Measurements from ENCODE around the gene GSN.

DNA sequence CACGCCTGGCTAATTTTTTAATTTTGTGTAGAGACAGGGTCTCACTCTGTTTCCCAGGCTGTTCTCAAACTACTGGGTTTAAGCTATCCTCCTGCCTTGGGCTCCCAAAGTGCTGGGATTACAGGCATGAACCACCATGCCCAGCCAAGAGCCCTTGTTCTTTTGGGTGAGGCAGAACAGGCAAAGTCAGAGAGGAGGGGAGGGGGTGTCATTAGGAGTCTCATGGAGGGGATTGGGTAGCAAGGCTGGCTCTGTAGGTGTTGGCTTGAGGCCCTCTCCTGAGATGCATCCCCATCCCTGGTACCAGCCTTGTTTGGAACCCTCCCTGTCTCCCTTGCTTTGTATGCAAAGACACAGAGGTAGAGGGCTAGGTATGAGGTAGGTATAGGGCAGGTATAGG, 24.1 kb downstream of the GSN start:
- TF ChIP-seq GABPA (IDR thresholded peaks at IDR 0.05 in 1 of 2, conservative IDR thresholded peaks at IDR 0.05 in 1 of 2) (no peak), RXRA (IDR thresholded peaks at IDR 0.05) (no peak), FOXA1 (IDR thresholded peaks at IDR 0.05) (no peak), ZBTB33 (IDR thresholded peaks at IDR 0.05) (no peak), TAF1 (conservative IDR thresholded peaks at IDR 0.05) (no peak), EGR1 (IDR thresholded peaks at IDR 0.05; ENCODE audit: low read depth in 2 of 2) (no peak), SP1 (IDR thresholded peaks at IDR 0.05) (no peak)
- TF ChIP-seq, protein P1, sequence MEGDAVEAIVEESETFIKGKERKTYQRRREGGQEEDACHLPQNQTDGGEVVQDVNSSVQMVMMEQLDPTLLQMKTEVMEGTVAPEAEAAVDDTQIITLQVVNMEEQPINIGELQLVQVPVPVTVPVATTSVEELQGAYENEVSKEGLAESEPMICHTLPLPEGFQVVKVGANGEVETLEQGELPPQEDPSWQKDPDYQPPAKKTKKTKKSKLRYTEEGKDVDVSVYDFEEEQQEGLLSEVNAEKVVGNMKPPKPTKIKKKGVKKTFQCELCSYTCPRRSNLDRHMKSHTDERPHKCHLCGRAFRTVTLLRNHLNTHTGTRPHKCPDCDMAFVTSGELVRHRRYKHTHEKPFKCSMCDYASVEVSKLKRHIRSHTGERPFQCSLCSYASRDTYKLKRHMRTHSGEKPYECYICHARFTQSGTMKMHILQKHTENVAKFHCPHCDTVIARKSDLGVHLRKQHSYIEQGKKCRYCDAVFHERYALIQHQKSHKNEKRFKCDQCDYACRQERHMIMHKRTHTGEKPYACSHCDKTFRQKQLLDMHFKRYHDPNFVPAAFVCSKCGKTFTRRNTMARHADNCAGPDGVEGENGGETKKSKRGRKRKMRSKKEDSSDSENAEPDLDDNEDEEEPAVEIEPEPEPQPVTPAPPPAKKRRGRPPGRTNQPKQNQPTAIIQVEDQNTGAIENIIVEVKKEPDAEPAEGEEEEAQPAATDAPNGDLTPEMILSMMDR (IDR thresholded peaks at IDR 0.05; ENCODE audit: low read depth, low read length, missing input control): no peak
- TF ChIP-seq, protein P2, sequence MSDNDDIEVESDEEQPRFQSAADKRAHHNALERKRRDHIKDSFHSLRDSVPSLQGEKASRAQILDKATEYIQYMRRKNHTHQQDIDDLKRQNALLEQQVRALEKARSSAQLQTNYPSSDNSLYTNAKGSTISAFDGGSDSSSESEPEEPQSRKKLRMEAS (IDR thresholded peaks at IDR 0.05): no peak
